NB4 (cell line): ENCODE data around the gene BRPF3.

ENCODE experiments used
- DNase-seq: peaks from one replicate; pipeline ENCODE4 v3.0.0; 2010; ENCODE audit warnings: low read depth
- H3K4me3 ChIP-seq: one replicate; pipeline ENCODE4 v1.5.1; 2011; ENCODE audit warnings: mild to moderate bottlenecking, low read depth, low read length, moderate library complexity
- CTCF ChIP-seq: IDR thresholded peaks from one replicate; pipeline ENCODE4 v1.5.1; 2012; ENCODE audit warnings: low read depth, low read length
- MAX ChIP-seq: IDR thresholded peaks from 2 replicates; pipeline ENCODE4 v1.6.1; 2011; ENCODE audit warnings: low read depth, low read length
- MYC ChIP-seq: IDR thresholded peaks from 2 replicates; pipeline ENCODE4 v1.6.1; 2011; ENCODE audit warnings: low read depth, low read length
- POLR2A ChIP-seq: IDR thresholded peaks from 2 replicates; pipeline ENCODE4 v1.6.1; 2011; ENCODE audit warnings: mild to moderate bottlenecking; ENCODE audit not compliant: insufficient read length; ENCODE audit errors: extremely low read depth

The BRPF3 gene

GRCh38 chr6:36248980-36249379 lies 52.4 kb downstream of the BRPF3 start:
- H3K4me3 ChIP-seq: no peak overlapping the region
- TF ChIP-seq MYC (no peak), MAX (no peak), CTCF (no peak), POLR2A (no peak)
- DNase-seq: no peak

GRCh38 chr6:36249536-36249935 lies 53.0 kb downstream of the BRPF3 start:
- no peak for DNase-seq
- no peak overlapping the region for H3K4me3 ChIP-seq
- TF ChIP-seq POLR2A: no peak
- no peak for TF ChIP-seq CTCF
- TF ChIP-seq MYC: no peak
- TF ChIP-seq MAX: no peak

- TF ChIP-seq CTCF (no peak), POLR2A (no peak), MAX (no peak), MYC (no peak)
- DNase-seq: no peak
These were observed 55.5 kb downstream of the BRPF3 start for GRCh38 chr6:36252005-36252404.

GRCh38 chr6:36263390-36264000 lies 67.0 kb downstream of the BRPF3 start:
- no peak overlapping the region for H3K4me3 ChIP-seq
- no peak for DNase-seq
- TF ChIP-seq MAX (no peak), CTCF (no peak), POLR2A (no peak), MYC (no peak)

More at GRCh38 chr6:36252005-36252404, 55.5 kb downstream of the BRPF3 start:
- H3K4me3 ChIP-seq: no peak overlapping the region

GRCh38 chr6:36265744-36266143 lies 69.2 kb downstream of the BRPF3 start:
- TF ChIP-seq POLR2A (no peak), MYC (no peak), CTCF (no peak), MAX (no peak)
- no peak overlapping the region for H3K4me3 ChIP-seq
- DNase-seq: no peak
